ENCODE results near the gene ATP1A3. TPM values are rescaled to one million over a fixed set of nuclear protein-coding genes. Genes with fewer than 3 reads are reported as not detected.

The ATP1A3 gene
- total RNA-seq, 2 donors from 2014 or later: 4.3 to 6.2 TPM

GRCh38 chr19:41960973-41961372, 33.1 kb downstream of the ATP1A3 start:
- no peak overlapping the region for H3K4me3 Mint-ChIP-seq
- H3K9me3 Mint-ChIP-seq: no peaks in the 10 kb centered on the region
- no peak for ATAC-seq (replicated peaks in 1 of 2)
- no peak overlapping the region for H3K27ac Mint-ChIP-seq
- no peak for DNase-seq
- no peaks in the 10 kb centered on the region for H3K27me3 Mint-ChIP-seq (ENCODE audit: low read depth)
- H3K4me1 Mint-ChIP-seq (ENCODE audit: low read depth): peaks cover 19% of the 10 kb centered on the region
- no peaks in the 10 kb centered on the region for H3K36me3 Mint-ChIP-seq (ENCODE audit: insufficient read depth in 2 of 2)

GRCh38 chr19:41959056-41960053, 34.7 kb downstream of the ATP1A3 start, which contains the start of gene RABAC1:
Gene RABAC1 (minus strand): TSS chr19:41959321. CDS start chr19:41959292, 29 bp downstream.
- DNase-seq: peak; percentile 91 to 92
- peak within 1 kb of the TSS; percentile 56 for H3K27ac Mint-ChIP-seq
- H3K36me3 Mint-ChIP-seq (ENCODE audit: insufficient read depth in 2 of 2): no peaks in the 10 kb centered on the region
- H3K4me3 Mint-ChIP-seq: peak within 1 kb of the TSS; percentile 95 to 96
- peak; percentile 92 to 94 for ATAC-seq (replicated peaks in 1 of 2)
- H3K27me3 Mint-ChIP-seq (ENCODE audit: low read depth): no peaks in the 10 kb centered on the region
- H3K4me1 Mint-ChIP-seq (ENCODE audit: low read depth): peaks cover 19% of the 10 kb centered on the region
- H3K9me3 Mint-ChIP-seq: no peaks in the 10 kb centered on the region

- Mint-ChIP-seq H3K27ac (no peak overlapping the region), H3K9me3 (no peaks in the 10 kb centered on the region), H3K4me3 (peak overlapping the region; percentile 95 to 96), H3K27me3 (ENCODE audit: low read depth) (no peaks in the 10 kb centered on the region), H3K36me3 (ENCODE audit: insufficient read depth in 2 of 2) (no peaks in the 10 kb centered on the region), H3K4me1 (ENCODE audit: low read depth) (peaks cover 19% of the 10 kb centered on the region)
- peak; percentile 77 for ATAC-seq (replicated peaks in 1 of 2)
- DNase-seq: peak; percentile 93
These were observed 35.5 kb downstream of the ATP1A3 start for GRCh38 chr19:41958367-41959055.

- Mint-ChIP-seq H3K4me3 (peak overlapping the region; percentile 95 to 96), H3K36me3 (ENCODE audit: insufficient read depth in 2 of 2) (no peaks in the 10 kb centered on the region), H3K9me3 (no peaks in the 10 kb centered on the region), H3K27ac (no peak overlapping the region), H3K4me1 (ENCODE audit: low read depth) (peaks cover 19% of the 10 kb centered on the region), H3K27me3 (ENCODE audit: low read depth) (no peaks in the 10 kb centered on the region)
- ATAC-seq (replicated peaks in 1 of 2): peak; percentile 26 to 27
- peak; percentile 58 to 60 for DNase-seq
These were observed 36.1 kb downstream of the ATP1A3 start for GRCh38 chr19:41957838-41958366.

- Mint-ChIP-seq H3K27me3 (ENCODE audit: low read depth) (no peaks in the 10 kb centered on the region), H3K4me3 (peak overlapping the region; percentile 95 to 96), H3K36me3 (ENCODE audit: insufficient read depth in 2 of 2) (no peaks in the 10 kb centered on the region), H3K9me3 (no peaks in the 10 kb centered on the region), H3K4me1 (ENCODE audit: low read depth) (peaks cover 19% of the 10 kb centered on the region), H3K27ac (no peak overlapping the region)
- DNase-seq (no peak), ATAC-seq (replicated peaks in 1 of 2) (no peak)
These were observed 36.7 kb downstream of the ATP1A3 start for GRCh38 chr19:41957161-41957837.

GRCh38 chr19:41956621-41957020, 37.4 kb downstream of the ATP1A3 start:
- DNase-seq: no peak
- H3K4me3 Mint-ChIP-seq: no peak overlapping the region
- no peak for ATAC-seq (replicated peaks in 1 of 2)

GRCh38 chr19:41955521-41955920, 38.5 kb downstream of the ATP1A3 start:
- no peak overlapping the region for H3K4me3 Mint-ChIP-seq
- no peaks in the 10 kb centered on the region for H3K36me3 Mint-ChIP-seq (ENCODE audit: insufficient read depth in 2 of 2)
- H3K9me3 Mint-ChIP-seq: no peaks in the 10 kb centered on the region
- DNase-seq (no peak), ATAC-seq (replicated peaks in 1 of 2) (no peak)
- no peak overlapping the region for H3K27ac Mint-ChIP-seq
- H3K27me3 Mint-ChIP-seq (ENCODE audit: low read depth): no peaks in the 10 kb centered on the region
- peaks cover 32% of the 10 kb centered on the region for H3K4me1 Mint-ChIP-seq (ENCODE audit: low read depth)

More at GRCh38 chr19:41956621-41957020, 37.4 kb downstream of the ATP1A3 start:
- Mint-ChIP-seq H3K36me3 (ENCODE audit: insufficient read depth in 2 of 2) (no peaks in the 10 kb centered on the region), H3K4me1 (ENCODE audit: low read depth) (peaks cover 24% of the 10 kb centered on the region), H3K27ac (no peak overlapping the region), H3K9me3 (no peaks in the 10 kb centered on the region), H3K27me3 (ENCODE audit: low read depth) (no peaks in the 10 kb centered on the region)

GRCh38 chr19:41951686-41952172, 42.3 kb downstream of the ATP1A3 start:
- H3K27ac Mint-ChIP-seq: peak overlapping the region; percentile 86
- DNase-seq (peak; percentile 88 to 91), ATAC-seq (replicated peaks in 1 of 2) (peak; percentile 84 to 87)
- no peaks in the 10 kb centered on the region for H3K36me3 Mint-ChIP-seq (ENCODE audit: insufficient read depth in 2 of 2)
- H3K4me1 Mint-ChIP-seq (ENCODE audit: low read depth): peaks cover 43% of the 10 kb centered on the region
- H3K9me3 Mint-ChIP-seq: no peaks in the 10 kb centered on the region
- peak overlapping the region; percentile 73 to 82 for H3K4me3 Mint-ChIP-seq
- H3K27me3 Mint-ChIP-seq (ENCODE audit: low read depth): no peaks in the 10 kb centered on the region

GRCh38 chr19:41947091-41947490, 46.9 kb downstream of the ATP1A3 start:
- Mint-ChIP-seq H3K27ac (peak overlapping the region; percentile 62), H3K27me3 (ENCODE audit: low read depth) (no peaks in the 10 kb centered on the region), H3K4me3 (peak overlapping the region; percentile 27 to 51), H3K9me3 (no peaks in the 10 kb centered on the region), H3K36me3 (ENCODE audit: insufficient read depth in 2 of 2) (no peaks in the 10 kb centered on the region), H3K4me1 (ENCODE audit: low read depth) (peaks cover 82% of the 10 kb centered on the region)
- ATAC-seq (replicated peaks in 1 of 2) (no peak), DNase-seq (no peak)

GRCh38 chr19:41945135-41945766, 48.8 kb downstream of the ATP1A3 start:
- ATAC-seq (replicated peaks in 1 of 2) (peak; percentile 90 to 95), DNase-seq (peak; percentile 90 to 94)
- Mint-ChIP-seq H3K27me3 (ENCODE audit: low read depth) (peaks cover 8% of the 10 kb centered on the region), H3K4me1 (ENCODE audit: low read depth) (peaks cover 77% of the 10 kb centered on the region), H3K27ac (peak overlapping the region; percentile 89), H3K36me3 (ENCODE audit: insufficient read depth in 2 of 2) (no peaks in the 10 kb centered on the region), H3K4me3 (peak overlapping the region; percentile 74 to 81), H3K9me3 (no peaks in the 10 kb centered on the region)

GRCh38 chr19:41944336-41944735, 49.7 kb downstream of the ATP1A3 start:
- H3K4me3 Mint-ChIP-seq: peak overlapping the region; percentile 74 to 81
- DNase-seq: no peak
- H3K4me1 Mint-ChIP-seq (ENCODE audit: low read depth): peaks cover 72% of the 10 kb centered on the region
- no peaks in the 10 kb centered on the region for H3K36me3 Mint-ChIP-seq (ENCODE audit: insufficient read depth in 2 of 2)
- ATAC-seq (replicated peaks in 1 of 2): no peak
- H3K9me3 Mint-ChIP-seq: no peaks in the 10 kb centered on the region
- H3K27ac Mint-ChIP-seq: peak overlapping the region; percentile 20
- peaks cover 8% of the 10 kb centered on the region for H3K27me3 Mint-ChIP-seq (ENCODE audit: low read depth)

Data from activated T-cell treated with anti-CD3 and anti-CD28 coated beads, Interleukin-2, amount 50 U/mL, for 72 hours (primary cell).